GM19328 (cell line): ENCODE results near the gene TMEM108.

ENCODE experiments used
- ATAC-seq: cut with Tn5 transposase; IDR thresholded peaks from one replicate; pipeline ENCODE4 v1.9.1; 2021; ENCODE audit warnings: mild to moderate bottlenecking, moderate library complexity; ENCODE audit not compliant: unreplicated experiment

The TMEM108 gene

DNA sequence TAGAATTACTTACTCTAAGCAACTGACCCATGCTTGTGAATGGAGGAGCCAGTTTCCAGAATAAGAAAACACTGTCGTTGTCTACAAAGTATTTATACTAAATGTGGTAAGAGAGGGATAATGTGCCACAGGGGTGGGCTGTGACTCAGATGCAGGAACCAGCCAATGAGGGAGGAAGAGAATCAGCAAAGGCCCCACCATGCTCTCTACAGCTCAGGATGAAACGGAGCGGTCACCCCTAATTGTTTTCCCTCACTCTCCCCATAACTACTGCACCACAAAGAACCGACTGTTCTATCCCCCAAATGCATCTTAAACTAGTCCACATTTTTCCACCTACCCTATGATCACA lies 406.2 kb downstream of the TMEM108 start:
- no peak for ATAC-seq

DNA sequence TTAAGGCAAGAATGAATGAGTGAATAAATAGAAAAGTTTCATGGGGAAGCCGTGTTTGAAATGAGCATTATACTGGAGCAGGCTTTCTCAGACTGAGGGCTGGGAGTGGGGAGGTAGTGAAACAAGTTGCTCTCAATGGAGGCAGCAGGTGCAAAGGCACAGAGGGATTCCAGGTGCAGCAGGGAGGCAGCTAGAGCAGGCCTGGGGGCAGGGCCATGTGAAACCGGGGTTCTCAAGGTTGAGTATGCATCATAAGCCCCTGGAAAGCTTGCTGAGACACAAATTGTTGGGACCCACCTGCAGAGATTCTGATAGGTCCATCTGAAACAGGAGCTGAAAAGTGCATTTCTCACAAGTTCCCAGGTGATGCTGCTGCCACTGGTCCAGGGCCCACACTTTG lies 406.9 kb downstream of the TMEM108 start:
- ATAC-seq = no peak
